Left ventricle myocardium superior (tissue), 1 donor: Measurements from ENCODE around the gene DEFB123. TPM values are rescaled to one million over a fixed set of nuclear protein-coding genes. Genes with fewer than 3 reads are reported as not detected.
"Not testable (repeated sequence)": the region's sequence is repeated elsewhere in the genome, so short reads cannot be mapped to it uniquely, and the experiment has no call there.

Experiments
- ATAC-seq: fragments of 200-7000 bp; cut with Tn5 transposase; one replicate; pipeline ENCODE4 v1.9.1; 2020; ENCODE audit warnings: mild to moderate bottlenecking, moderate library complexity
- DNase-seq: peaks from one replicate; pipeline ENCODE4 v3.0.0-alpha.2; 2020
- intact Hi-C: fragments of 100-400 bp; cut with micrococcal nuclease; formaldehyde crosslinking; loops from one replicate; pipeline ENCODE4 v1.11.0; 2022
- long read RNA-seq: library from polyadenylated mRNA; unstranded; transcript quantifications from one replicate; pipeline ENCODE4 v2.0.0, GENCODE V29; 2021
- total RNA-seq: library from RNA; stranded (reverse); fragmentation: NEBNext Ultra II Directional; extraction: Animal tissue kit (Norgen Biotek cat#: 25700); gene quantifications from one replicate; pipeline ENCODE4 v1.2.1, GENCODE V29; 2021
- donor health status: DM: no; HTN: yes; CAD: no; lungs with severe emphysema.

The DEFB123 gene
- not detected for total RNA-seq
- long read RNA-seq, result 0 reads

GRCh38 chr20:31440012-31440659 is at the start of gene DEFB123:
DEFB123 (plus strand) TSS chr20:31440632; CDS start chr20:31440699, 67 bp downstream.
- no peak for DNase-seq
- no peak for ATAC-seq
- intact Hi-C loops, result no loop called here

- intact Hi-C loops, result no loop called here
- ATAC-seq (no peak), DNase-seq (no peak)
Observed at GRCh38 chr20:31392836-31393235, 47.6 kb upstream of the DEFB123 start.

GRCh38 chr20:31394900-31395299 is 45.5 kb upstream of the DEFB123 start:
- ATAC-seq, result no peak
- intact Hi-C loops, result no loop called here
- DNase-seq, result no peak

GRCh38 chr20:31403886-31404285 is 36.5 kb upstream of the DEFB123 start:
- DNase-seq (no peak), ATAC-seq (no peak)
- intact Hi-C loops, result no loop called here

GRCh38 chr20:31406115-31406514 is 34.3 kb upstream of the DEFB123 start, which contains the start of gene DEFB121:
DEFB121 (minus strand) TSS chr20:31406215; CDS start chr20:31406152, 63 bp downstream.
- DNase-seq (no peak), ATAC-seq (no peak)
- intact Hi-C loops, result no loop called here

- intact Hi-C loops, result no loop called here
- DNase-seq, result no peak
- no peak for ATAC-seq
Observed at GRCh38 chr20:31410011-31410410, 30.4 kb upstream of the DEFB123 start.

- DNase-seq (no peak), ATAC-seq (no peak)
- intact Hi-C loops, result no loop called here
Observed at GRCh38 chr20:31414381-31414780, 26.1 kb upstream of the DEFB123 start.

- no peak for DNase-seq
Observed at GRCh38 chr20:31415653-31416052, 24.8 kb upstream of the DEFB123 start.

GRCh38 chr20:31418307-31418706 is 22.1 kb upstream of the DEFB123 start:
- DNase-seq (no peak), ATAC-seq (no peak)
- intact Hi-C loops, result no loop called here

More at GRCh38 chr20:31415653-31416052, 24.8 kb upstream of the DEFB123 start:
- no peak for ATAC-seq
- intact Hi-C loops, result no loop called here

- no peak for DNase-seq
- ATAC-seq, result no peak
- intact Hi-C loops, result no loop called here
Observed at GRCh38 chr20:31425797-31426196, 14.6 kb upstream of the DEFB123 start.

GRCh38 chr20:31426891-31427551 is 13.4 kb upstream of the DEFB123 start:
- DNase-seq, ATAC-seq, intact Hi-C loops: not testable (repeated sequence)

- ATAC-seq, DNase-seq, intact Hi-C loops: not testable (repeated sequence)
Observed at GRCh38 chr20:31427576-31427975, 12.9 kb upstream of the DEFB123 start.

GRCh38 chr20:31430568-31431115 is 9.8 kb upstream of the DEFB123 start:
- DNase-seq (no peak), ATAC-seq (no peak)
- intact Hi-C loops, result no loop called here

- ATAC-seq, result no peak
Observed at GRCh38 chr20:31446084-31446819, 5.8 kb downstream of the DEFB123 start.

GRCh38 chr20:31449511-31450414 is 9.3 kb downstream of the DEFB123 start:
- intact Hi-C loops, result no loop called here
- ATAC-seq, result no peak
- DNase-seq, result no peak

More at GRCh38 chr20:31446084-31446819, 5.8 kb downstream of the DEFB123 start:
- DNase-seq, result no peak
- intact Hi-C loops, result no loop called here

GRCh38 chr20:31452575-31452974 is 12.1 kb downstream of the DEFB123 start:
- intact Hi-C loops, result no loop called here
- DNase-seq (no peak), ATAC-seq (no peak)

GRCh38 chr20:31454361-31454760 is 13.9 kb downstream of the DEFB123 start:
- no peak for ATAC-seq
- DNase-seq, result no peak
- intact Hi-C loops, result no loop called here

GRCh38 chr20:31470946-31471345 is 30.5 kb downstream of the DEFB123 start:
- intact Hi-C loops, ATAC-seq, DNase-seq: not testable (repeated sequence)
